GM13977 (cell line): ENCODE measurements around the gene SARDH.

Experiments used
- DNase-seq: peaks from one replicate; pipeline ENCODE4 v3.0.0; 2012; ENCODE audit warnings: low spot score
- CTCF ChIP-seq: IDR thresholded peaks from 2 replicates; pipeline ENCODE4 v1.5.1; 2012; ENCODE audit warnings: mild to moderate bottlenecking, control low read depth; ENCODE audit not compliant: insufficient read depth; ENCODE audit errors: extremely low read depth, missing control alignments
- in situ Hi-C: fragments of 300-500 bp; cut with MboI; formaldehyde crosslinking; loops from one replicate; pipeline ENCODE4 v1.12.0; 2022; ENCODE audit warnings: low sequenced_read_pairs, low pct_unique_long_range_greater_than_20kb, mixed read lengths, inconsistent platforms; ENCODE audit not compliant: unreplicated experiment

Gene SARDH

GRCh38 chr9:133729617-133730281 is 8.4 kb downstream of the SARDH start:
- in situ Hi-C loops = loop anchor here (25.0 kb wide), 1 partner anchor 192 kb away; the partner anchor contains the start of gene ADAMTSL2
- no peak for DNase-seq
- TF ChIP-seq CTCF = no peak

GRCh38 chr9:133728856-133729616 is 9.1 kb downstream of the SARDH start:
- DNase-seq = no peak
- in situ Hi-C loops = loop anchor here (25.0 kb wide), 1 partner anchor 192 kb away; the partner anchor contains the start of gene ADAMTSL2

GRCh38 chr9:133727876-133728441 is 10.2 kb downstream of the SARDH start:
- TF ChIP-seq CTCF = no peak
- no peak for DNase-seq
- in situ Hi-C loops = loop anchor here (25.0 kb wide), 1 partner anchor 191 kb away; the partner anchor contains the start of gene ADAMTSL2

More at GRCh38 chr9:133728856-133729616, 9.1 kb downstream of the SARDH start:
- TF ChIP-seq CTCF = no peak

- TF ChIP-seq CTCF = no peak
- no peak for DNase-seq
Observed at GRCh38 chr9:133727277-133727875, 10.8 kb downstream of the SARDH start.

GRCh38 chr9:133726401-133727276 is 11.5 kb downstream of the SARDH start:
- in situ Hi-C loops = loop anchor here (25.0 kb wide), 1 partner anchor 189 kb away; the partner anchor contains the start of gene ADAMTSL2
- peak; percentile 72 for DNase-seq

More at GRCh38 chr9:133727277-133727875, 10.8 kb downstream of the SARDH start:
- in situ Hi-C loops = loop anchor here (25.0 kb wide), 1 partner anchor 190 kb away; the partner anchor contains the start of gene ADAMTSL2

More at GRCh38 chr9:133726401-133727276, 11.5 kb downstream of the SARDH start:
- TF ChIP-seq CTCF = peak; percentile 52
